ENCODE data around the gene KDM8.
A peak's percentile ranks its signal among the peaks of the same experiment; 100 is the strongest.
"Not testable (repeated sequence)": the region's sequence is repeated elsewhere in the genome, so short reads cannot be mapped to it uniquely, and the experiment has no call there.

Gene KDM8

DNA sequence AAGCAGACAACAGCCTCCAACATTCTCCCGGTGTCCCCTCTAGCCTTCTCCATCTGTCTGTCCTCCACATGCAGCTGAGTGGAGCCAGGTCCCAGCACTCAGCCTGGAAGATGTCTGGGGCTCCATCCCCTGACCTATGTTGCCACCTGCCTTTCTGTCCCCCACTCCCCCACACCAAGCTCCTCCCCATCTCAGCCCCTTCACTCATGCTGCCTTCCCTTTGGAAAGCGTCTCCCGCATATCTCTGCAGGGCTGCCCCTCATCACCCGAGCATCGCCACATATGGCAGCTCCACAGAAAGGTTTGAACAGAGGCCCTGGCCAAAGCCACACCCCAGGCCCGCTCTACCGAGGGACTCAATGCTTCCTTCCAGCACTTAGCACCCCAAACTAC, 41.0 kb downstream of the KDM8 start:
- DNase-seq (ENCODE audit: low read depth), result no peak

DNA sequence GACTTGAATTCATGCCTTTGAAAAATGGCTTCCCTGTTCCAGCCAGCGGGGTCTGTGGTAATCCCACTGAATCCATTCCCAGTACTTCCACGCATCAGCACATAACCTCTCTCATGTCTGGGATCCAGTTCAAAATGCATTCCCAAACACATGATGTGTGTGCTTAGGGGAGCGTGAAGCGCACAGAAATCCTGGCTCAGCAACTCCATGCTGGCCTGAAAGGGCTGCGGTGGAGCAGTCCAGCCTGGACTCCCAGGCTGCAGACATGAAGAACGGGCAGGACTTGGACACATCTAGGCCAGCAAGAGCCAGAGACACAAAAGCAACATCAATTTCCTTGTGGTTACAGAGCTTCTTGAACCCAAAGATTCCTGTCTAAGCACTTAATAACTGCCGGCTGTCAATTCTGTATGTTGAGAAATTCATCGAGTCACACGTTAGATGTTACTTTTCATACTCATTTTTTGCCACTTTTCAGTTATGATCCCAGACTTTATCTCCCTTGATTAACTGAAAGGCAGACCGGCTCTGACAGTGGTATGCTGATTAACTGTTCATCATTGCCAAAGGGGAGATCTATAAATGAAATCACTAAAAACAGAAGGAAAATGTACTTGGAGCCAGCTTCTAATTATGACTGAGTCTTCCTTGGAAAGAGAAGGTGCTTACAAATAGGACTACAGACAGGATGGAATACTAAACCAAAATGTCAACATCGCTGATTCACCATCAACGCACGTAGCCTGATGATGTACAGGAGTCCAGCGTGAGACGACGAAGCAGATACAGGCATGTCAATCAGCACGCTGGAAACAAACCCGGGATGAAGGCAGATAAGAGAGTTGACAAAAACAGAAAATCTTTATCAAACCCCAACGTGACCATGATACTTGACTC, 42.2 kb downstream of the KDM8 start:
- peak; percentile 81 for DNase-seq (ENCODE audit: low read depth)

DNA sequence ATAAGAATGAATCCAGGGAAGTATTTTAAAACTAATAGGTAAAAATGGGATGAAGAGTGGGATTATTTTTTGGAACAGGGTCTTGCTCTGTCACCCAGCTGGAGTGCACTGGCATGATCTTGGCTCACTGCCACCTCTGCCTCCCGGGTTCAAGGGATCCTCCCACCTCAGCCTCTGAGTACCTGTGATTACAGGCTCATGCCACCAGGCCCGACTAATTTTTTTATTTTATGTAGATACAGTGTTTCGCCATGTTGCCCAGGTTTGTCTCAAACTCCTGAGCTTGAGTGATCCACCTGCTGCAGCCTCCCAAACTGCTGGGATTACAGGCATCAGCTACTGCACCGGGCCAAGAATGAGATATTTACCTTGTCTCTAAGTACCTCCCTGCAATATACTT, 43.1 kb downstream of the KDM8 start:
- DNase-seq (ENCODE audit: low read depth), result no peak

DNA sequence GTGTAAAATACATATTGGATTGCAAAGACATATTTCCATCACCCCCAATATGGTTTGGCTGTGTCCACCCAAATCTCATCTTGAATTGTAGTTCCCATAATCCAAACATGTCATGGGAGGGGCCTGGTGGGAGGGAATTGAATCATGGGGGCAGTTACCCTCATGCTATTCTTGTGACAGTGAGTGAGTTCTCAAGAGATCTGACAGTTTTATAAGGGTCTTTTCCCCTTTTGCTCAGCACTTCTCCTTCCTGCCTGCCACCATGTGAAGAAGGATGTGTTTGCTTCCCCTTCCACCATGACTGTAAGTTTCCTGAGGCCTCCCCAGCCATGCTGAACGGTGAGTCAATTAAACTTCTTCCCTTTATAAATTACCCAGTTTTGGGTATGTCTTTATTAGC, 43.8 kb downstream of the KDM8 start:
- DNase-seq (ENCODE audit: low read depth), result not testable (repeated sequence)

DNA sequence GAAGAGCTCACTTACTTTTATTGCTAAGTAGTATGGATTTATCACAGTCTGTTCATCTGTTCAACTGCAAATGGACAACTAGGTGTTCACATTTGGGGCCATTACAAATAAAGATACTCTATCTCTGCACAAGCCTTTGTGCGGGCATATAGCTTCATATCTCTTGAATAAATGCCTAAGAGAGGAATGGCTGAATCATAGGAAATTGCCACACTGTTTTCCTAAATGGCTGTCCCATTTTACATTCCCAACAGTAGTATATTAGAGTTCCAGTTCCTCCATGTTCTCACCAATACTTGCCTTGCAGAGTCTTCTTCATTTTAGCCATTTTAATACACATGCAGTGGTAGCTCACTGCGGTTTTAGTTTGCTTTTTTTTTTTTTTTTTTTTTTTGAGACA, 44.7 kb downstream of the KDM8 start:
- DNase-seq (ENCODE audit: low read depth), result no peak

DNA sequence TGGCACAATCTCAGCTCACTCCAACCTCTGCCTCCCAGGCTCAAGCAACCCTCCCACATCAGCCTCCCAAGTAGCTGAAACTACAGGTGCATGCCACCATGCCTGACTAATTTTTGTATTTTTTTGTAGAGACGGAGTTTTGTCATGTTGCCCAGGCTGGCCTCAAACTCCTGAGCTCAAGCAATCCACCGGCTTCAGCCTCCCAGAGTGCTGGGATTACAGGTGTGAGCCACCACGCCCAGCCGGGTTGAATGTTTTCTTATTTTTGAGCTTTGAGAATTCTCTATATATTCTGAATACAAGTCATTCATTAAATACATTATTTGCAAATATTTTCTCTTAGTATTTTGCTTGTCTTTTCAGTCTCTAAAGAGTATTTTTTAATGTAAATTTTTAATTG, 45.6 kb downstream of the KDM8 start:
- not testable (repeated sequence) for DNase-seq (ENCODE audit: low read depth)

DNA sequence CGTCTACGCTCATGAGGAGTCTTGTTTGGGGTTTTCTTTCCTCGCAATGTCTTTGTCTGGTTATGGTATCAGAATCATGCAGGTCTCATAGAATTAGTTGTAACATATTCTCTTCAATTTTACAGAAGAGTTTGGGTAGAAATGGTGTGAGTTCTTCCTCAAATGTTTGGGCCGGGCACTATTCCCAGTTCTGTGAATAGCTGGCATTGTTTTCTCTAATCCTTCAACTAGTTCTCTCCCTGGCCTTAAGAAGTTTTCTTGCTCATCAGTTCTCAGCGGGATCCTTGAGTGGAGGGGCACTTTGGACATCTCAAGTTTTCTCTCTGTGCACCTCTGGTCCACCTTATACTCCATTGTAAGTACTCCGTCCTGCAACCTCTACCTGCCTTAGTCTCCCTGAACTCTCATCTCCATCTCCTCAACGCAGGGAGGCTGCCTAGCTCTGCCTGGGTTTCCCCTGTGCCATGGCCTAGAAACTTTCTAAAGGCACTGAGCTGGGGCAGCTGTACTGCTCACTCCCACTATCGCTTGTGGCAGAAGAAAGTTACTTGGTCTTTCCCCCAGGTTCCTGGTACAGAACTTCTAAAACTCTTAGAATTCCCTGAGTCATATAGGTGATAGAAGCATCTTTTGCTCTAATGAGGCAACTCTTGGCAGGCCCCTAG, 48.3 kb downstream of the KDM8 start:
- no peak for DNase-seq (ENCODE audit: low read depth)

DNA sequence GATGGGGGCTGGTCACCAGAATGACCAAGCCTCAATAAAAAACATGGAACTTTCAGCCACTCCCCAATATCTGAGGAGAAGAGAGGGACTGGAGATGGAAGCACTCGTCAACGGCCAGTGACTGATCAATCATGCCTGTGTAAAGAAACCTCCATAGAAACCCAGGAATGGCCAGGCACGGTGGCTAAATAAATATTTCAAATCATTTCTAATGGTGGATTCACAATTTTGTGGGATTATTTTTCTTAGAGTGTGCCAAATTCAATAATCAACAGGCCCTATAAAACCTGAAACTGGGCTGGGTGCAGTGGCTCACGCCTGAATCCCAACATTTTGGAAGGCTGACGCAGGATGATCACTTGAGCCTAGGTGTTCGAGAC, 48.9 kb downstream of the KDM8 start:
- DNase-seq (ENCODE audit: low read depth), result no peak

DNA sequence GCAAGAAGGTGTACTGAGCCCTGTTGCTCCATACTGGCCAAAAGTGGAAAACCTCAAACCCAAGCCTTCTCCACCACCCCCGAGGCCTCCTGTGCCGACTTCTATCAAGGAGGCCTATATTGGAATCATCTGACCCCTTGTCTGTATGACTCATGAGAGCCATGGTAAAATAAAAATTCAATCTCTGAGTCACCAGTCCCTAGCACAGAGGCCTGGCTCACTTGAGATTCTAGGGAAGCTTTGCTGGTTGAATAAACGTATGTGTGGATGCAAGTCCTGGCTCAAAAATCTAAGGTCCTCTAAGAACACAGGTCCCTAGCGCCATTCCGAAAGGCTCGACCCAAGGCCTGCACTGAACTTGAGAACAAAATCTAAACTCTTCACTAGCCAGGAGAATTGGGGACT, 50.2 kb downstream of the KDM8 start:
- DNase-seq (ENCODE audit: low read depth), result peak; percentile 76

DNA sequence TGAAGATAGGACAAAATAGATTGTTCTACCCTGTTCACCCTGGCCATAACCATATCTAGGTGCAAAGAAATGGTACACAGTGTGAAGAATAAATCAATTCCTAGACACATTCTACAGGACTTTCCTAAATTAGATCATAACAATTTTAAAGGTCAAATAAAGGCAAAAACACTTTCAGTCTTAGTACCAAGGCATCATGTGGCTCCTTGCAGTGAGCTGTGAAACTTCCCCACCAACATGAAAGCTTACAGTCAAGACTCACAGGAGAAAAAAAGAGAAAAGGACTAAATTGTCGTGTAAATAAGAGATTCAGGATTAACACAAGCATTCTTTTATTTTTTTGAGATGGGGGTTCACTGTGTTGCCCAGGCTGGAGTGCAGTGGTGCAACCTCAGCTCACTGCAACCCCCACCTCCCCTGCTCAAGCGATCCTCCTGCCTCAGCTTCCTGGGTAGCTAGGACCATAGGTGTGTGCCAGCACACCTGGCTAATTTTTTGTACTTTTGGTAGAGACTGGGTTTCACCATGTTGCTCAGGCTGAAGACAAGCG, 51.0 kb downstream of the KDM8 start:
- no peak for DNase-seq (ENCODE audit: low read depth)

DNA sequence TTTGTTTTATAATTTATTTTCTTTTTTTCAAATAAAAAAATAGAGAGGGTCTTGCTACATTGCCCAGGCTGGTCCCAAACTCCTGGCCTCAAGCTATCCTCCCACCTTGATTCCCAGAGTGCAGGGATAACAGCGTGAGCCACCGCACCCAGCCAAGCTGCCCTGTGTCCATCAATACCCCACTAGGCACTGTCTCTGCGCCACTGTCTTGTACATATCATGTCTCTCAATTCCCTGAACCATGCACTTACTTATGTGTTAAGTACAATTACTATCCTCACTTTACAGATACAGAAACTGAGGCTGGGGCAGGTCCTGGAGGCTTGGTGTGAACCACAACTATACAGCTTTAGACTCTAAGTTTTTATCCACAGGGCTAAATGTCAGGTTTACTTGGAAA, 53.5 kb downstream of the KDM8 start:
- DNase-seq (ENCODE audit: low read depth), result no peak

DNA sequence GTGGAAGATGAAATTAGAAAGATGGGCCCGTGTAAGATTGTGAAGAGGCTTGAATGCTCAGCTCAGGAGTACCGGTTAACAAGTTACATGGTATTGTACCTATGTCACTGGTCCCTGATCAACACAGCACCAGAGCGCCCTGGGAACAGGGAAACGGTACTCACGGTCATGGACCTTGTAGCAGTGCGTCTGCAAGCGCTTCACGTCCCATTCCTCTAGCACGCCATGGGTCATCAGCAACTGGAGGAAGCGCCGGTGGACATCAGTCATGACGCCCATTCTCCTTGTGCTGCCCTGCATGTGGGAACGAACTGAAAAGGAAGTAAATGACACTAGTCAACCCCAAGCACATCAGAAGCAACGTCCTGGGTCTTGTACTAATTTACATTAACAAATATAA, 53.9 kb downstream of the KDM8 start:
- no peak for DNase-seq (ENCODE audit: low read depth)

DNA sequence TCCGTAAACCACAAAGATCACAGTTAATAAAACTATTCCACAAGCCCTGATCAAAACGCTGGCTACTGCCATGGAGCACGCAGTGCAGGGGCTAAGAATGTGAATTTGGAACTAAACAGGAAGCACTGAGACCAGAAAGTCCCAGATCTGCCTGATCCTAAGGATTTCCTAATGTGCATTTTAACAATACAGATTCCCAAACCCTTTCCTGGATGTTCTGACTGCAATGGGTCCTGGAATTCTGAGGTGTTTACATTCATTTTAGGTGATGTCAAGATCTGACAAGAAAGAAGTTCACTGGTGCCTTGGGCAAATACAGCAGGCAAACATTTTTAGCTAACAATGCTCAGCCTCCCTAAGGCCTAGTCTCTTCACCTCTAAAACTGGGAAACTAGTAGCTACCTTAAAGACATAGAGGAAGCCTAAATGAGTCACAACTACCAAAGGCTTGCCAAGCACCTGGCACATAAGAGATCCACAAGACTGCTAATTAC, 55.0 kb downstream of the KDM8 start:
- no peak for DNase-seq (ENCODE audit: low read depth)

DNA sequence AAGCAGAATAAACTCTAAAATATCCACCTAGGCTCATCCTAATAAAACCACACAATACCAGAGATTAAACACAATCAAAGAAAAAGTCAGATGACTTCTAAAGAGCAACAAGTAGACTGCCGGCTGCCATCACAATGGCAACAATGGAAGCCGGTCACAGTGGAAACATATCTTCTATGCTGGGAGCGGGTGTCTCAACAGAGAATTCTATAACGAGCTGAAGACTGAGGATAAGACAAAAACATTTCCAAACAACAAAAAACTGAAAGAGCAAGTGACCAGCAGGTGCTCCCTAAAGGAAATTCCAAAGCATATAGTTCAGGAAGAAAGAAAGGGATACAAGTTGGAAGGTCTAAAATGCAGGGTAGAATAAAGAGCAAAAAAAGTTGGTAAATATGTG, 56.4 kb downstream of the KDM8 start:
- DNase-seq (ENCODE audit: low read depth), result no peak

DNA sequence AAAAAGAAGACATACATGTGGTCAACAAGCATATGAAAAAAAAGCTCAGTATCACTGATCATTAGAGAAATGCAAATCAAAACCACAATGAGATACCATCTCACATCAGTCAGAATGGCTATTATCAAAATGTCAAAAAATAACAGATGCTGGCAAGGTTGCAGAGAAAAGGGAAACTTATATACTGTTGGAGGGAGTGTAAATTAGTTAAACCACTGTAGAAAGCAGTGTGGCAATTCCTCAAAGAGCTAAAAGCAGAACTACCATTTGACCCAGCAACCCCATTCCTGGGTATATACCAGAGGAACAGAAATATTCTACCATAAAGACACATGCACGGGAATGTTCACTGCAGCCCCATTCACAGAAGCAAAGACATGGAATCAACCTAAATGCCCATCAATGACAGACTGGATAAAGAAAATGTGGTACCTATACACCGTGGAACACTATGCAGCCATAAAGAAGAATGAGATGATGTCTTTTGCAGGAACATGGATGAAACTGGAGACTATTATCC, 59.6 kb downstream of the KDM8 start:
- not testable (repeated sequence) for DNase-seq (ENCODE audit: low read depth)

DNA sequence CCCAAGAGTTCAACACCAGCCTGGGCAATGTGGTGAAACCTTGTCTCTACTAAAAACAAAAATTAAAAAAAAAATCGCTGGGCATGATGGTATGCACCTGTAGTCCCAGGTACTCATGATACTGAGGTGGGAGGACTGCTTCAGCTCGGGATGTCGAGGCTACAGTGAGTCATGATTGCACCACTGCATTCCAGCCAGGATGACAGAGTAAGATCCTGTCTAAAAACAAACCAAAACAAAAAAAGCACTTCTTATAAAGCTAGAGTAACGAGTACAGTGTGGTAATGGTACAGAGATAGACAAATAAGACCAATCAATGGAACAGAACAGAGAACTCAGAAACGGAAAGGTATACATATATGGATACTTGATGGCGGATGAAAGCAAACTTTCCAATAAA, 60.8 kb downstream of the KDM8 start:
- DNase-seq (ENCODE audit: low read depth), result no peak

DNA sequence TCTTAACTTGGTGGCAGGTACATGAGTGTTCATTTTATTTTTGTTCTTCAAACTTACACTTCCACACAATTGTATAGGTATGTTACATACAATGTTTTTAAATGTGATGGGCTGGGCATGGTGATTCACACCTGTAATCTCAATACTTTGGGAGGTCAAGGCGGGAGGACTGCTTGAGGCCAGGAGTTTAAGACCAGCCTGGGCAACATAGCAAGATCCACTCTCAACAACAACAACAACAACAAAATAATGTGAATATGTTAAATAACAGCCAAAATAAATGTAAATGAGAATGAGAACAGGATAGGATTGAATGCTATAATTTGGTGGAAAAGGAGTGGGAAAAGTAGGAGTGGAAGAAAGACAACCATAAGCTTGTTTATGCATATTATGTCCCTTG, 62.7 kb downstream of the KDM8 start:
- DNase-seq (ENCODE audit: low read depth), result no peak

DNA sequence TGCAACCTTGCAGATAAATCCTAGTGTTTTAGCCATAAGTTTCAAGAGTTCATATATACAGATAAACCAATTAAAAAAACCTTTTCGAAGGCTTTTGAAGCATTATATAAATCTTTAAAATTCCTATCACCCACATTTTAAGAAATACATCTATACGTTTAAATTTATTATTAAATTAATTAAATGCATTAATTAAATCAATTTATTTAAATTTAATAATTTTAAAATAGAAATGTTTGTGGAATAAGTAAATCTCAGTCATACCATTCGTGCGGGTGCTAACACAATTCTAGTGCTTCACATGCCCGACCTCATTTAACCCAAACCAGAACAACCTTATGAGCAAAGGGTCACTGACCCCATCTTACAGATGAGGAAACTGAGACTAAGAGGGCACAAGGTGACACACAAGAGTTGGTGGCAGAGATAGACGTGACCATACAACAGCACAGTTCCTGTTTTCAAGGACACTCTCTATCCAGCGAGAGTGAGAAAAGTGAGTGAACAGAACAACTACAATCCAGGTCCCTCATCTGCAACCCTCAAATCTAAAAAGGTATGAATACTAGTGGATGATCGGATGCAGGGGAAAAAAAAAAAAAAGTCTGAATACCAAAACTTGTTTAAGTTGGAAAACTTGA, 63.8 kb downstream of the KDM8 start:
- no peak for DNase-seq (ENCODE audit: low read depth)

DNA sequence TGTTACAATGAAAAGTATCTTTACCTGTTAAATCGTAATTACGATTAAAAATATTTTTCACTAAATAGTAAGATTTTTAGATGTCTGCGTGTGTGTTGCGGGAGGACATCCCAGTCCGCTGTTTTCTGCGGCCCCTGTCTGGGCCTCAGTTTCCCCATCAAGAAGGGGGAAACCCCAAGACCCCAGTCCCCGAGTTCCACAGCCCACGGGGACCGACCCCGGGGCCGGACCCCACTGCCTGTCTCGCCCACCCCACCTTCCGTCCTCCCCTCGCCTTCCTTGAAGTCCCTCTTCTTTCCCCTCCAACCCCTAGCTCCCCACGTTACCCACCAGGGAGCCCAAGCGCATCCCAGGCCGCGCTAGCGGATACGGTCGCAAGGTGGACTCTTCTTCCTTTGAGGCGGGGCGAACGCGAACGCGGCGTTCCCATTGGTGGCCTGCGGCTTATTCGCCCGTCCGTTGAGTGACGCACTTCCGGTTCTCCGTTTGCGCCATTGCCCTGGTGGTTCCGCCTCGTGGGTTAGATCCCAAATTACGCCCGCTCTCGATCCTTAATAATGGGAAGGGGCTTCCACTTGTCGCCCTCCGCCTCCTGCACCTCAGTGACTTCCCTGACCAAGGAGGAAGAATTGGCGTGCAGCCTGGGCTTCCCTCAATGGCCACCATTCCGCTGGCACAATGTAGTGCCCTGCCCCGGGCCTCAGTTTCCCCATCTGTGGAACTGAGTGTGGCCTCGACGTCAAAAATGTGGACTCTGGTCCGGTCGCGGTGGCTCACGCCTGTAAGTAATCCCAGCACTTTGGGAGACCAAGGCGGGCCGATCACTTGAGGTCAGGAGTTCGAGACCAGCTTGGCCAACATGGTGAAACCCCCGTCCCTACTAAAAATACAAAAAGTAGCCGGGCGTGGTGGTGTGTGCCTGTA, 65.3 kb downstream of the KDM8 start, which contains the start of gene NSMCE1:
TSS of gene NSMCE1 (minus strand) at position 397 of the 924 bp plus-strand sequence. CDS start 11,202 bp downstream, outside the sequence.
- DNase-seq (ENCODE audit: low read depth), result peak; percentile 84

DNA sequence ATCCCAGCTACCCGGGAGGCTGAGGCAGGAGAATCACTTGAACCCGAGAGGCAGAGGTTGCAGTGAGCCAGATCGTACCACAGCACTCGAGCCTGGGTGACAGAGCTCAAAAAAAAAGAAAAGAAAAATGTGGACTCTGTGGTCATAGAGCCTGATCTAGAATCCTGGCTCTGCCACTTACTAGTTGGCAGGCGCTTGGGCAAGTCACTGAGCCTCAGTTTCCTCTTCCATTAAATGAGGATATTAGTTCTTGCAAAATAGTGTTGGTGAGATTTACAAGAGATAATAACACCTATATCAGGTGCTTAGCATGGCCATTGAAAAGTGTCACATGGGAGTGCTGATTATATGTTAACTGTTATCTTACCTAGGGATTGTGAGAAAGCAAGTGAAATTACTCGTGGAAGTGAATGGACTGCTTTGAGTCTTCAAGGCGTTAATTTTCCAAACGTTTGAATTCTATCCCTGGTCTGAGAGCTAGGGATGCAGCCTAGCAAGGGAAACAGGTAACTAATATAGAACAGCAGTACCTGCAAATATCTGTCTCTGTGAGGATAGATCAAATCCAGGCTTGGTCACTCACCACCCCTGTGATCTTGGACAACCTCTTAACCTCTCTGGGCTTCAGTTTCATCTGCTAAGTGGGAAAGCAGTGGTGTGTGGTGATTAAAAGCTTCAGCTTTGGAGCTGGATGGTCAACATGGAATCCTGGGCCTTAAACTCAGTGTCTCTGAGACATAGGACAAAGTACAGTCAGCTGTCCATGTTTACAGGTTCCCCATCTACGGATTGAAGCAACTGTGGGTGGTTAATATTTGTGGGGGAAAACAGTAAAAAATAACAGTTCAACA, 66.2 kb downstream of the KDM8 start:
- no peak for DNase-seq (ENCODE audit: low read depth)

Measured in HS-5 (cell line).